GM18508 (cell line): ENCODE measurements around the gene SYNJ2.

Experiments used
- ATAC-seq: cut with Tn5 transposase; IDR thresholded peaks from one replicate; pipeline ENCODE4 v1.9.1; 2021; ENCODE audit warnings: moderate number of reproducible peaks; ENCODE audit not compliant: insufficient read depth, unreplicated experiment

The SYNJ2 gene

DNA sequence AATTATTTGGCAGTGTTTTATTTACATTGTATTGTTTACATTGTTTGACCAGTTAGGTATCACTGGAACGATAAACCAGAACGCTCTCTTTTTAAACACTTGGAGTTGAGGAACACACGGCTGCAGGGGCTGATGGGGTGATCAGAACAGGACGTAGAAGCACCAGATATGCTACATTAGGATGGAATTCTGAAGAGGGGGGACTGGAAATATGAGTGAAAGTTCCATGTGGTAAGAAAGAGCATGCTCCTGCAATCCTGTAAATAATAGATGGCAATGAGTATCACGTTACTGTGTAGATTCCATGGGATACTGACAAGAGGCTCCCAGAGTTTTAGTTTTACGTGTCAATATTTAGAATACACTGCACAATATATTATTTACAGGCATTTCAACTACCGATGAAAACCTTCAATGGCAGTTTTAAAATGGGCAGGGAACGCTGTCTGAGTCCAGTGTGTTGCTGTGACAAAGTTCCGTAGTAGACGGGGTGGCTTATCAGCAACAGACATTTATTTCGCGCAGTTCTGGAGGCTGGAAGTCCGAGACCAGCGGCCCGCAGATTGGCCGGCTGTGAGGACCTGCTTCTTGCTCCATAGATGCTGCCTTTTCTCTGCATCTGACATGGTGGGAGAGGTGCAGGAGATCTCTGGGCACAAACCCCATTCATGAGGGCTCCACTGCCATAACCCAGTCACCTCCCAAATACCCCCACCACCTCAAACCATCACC lies 43.1 kb downstream of the SYNJ2 start:
- ATAC-seq, result no peak

DNA sequence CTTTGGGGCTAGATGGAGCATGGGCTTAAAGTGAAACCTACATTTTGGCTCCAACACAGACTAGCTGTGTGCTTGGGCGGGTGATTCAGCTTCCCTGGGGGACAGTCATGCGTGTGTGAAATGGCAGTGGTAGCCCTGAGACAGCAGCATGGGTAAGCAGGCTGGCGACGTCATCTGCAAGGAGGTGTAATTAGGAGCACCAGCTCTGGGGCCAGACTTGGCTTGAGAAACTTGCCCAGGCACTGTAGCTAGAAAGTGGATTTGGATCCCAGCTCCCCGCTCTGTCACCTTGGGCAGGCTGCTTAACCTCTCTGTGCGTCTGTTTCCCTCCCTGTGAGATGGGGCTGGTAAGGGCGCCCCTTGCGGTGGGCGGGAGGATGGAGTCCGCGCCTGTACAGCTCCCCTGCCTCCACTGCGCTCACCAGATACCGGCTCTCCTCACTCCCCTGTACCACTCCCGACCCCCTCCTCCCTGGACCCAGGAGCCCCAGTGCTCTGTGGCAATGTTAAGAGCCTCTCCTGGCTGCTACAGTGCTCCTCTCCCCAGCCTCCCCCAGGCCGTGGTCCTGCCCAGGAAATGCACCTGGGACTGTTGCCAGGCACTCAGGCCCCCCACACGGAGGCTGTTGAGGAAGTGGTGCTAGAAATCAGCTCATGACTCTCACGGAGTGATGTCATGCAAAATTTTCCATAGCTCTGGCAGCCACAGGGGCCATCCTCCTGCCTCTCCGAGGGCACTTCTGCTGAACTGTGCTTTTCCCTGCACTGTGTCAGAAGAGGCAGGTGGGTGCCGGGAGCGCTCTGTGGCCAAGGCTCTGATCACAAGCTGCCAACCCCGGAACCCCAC lies 44.6 kb downstream of the SYNJ2 start:
- peak; percentile 55 for ATAC-seq

- no peak for ATAC-seq
These were observed 45.4 kb downstream of the SYNJ2 start for GRCh38 chr6:158026901-158027589.

- ATAC-seq, result no peak
These were observed 46.1 kb downstream of the SYNJ2 start for GRCh38 chr6:158027590-158028285.

GRCh38 chr6:158028421-158028820 lies 46.8 kb downstream of the SYNJ2 start:
- no peak for ATAC-seq

- ATAC-seq, result no peak
These were observed 47.2 kb downstream of the SYNJ2 start for GRCh38 chr6:158028876-158029275.

- ATAC-seq, result no peak
These were observed 48.1 kb downstream of the SYNJ2 start for GRCh38 chr6:158029668-158030230.

DNA sequence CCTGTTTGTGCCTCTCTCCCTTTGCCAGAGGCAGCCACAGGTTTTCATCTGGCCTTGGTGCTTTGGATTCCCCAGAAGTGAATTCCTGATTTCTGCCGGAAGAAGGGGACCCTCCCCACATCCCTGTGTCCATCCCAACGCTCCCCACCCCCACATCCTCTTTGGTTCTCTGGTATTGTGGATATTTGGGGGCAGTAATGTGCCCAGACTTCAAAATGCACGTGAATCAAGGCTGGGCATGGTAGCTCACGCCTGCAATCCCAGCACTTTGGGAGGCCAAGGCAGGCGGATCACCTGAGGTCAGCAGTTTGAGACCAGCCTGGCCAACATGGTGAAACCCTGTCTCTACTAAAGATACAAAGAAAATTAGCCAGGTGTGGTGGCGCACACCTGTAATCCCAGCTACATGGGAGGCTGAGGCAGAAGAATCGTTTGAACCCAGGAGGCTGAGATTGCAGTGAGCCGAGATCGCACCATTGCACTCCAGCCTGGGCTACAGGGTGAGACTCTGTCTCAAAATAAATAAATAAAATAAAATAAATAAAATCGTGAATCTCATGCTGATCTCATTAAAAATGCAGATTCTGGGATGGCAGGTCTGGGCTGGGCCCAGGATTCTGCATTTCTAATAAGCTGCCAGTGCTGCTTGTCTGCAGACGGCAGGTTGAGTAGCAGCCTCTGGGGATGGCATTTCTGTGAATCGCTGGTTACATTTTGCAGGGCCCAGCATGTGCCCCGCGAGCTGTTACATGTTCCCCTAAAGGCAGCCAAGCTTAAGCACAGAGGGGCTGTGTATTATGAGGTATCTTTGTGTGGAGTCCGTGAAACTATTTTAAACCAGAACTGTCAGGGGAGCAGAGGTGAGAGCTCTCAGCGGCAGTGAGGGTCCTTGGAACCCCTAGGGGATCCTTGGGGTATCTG lies 49.0 kb downstream of the SYNJ2 start:
- ATAC-seq, result no peak

GRCh38 chr6:158031381-158032353 lies 50.0 kb downstream of the SYNJ2 start:
- no peak for ATAC-seq

GRCh38 chr6:158032354-158032733 lies 50.7 kb downstream of the SYNJ2 start:
- ATAC-seq, result no peak

GRCh38 chr6:158033077-158033750 lies 51.6 kb downstream of the SYNJ2 start:
- no peak for ATAC-seq

DNA sequence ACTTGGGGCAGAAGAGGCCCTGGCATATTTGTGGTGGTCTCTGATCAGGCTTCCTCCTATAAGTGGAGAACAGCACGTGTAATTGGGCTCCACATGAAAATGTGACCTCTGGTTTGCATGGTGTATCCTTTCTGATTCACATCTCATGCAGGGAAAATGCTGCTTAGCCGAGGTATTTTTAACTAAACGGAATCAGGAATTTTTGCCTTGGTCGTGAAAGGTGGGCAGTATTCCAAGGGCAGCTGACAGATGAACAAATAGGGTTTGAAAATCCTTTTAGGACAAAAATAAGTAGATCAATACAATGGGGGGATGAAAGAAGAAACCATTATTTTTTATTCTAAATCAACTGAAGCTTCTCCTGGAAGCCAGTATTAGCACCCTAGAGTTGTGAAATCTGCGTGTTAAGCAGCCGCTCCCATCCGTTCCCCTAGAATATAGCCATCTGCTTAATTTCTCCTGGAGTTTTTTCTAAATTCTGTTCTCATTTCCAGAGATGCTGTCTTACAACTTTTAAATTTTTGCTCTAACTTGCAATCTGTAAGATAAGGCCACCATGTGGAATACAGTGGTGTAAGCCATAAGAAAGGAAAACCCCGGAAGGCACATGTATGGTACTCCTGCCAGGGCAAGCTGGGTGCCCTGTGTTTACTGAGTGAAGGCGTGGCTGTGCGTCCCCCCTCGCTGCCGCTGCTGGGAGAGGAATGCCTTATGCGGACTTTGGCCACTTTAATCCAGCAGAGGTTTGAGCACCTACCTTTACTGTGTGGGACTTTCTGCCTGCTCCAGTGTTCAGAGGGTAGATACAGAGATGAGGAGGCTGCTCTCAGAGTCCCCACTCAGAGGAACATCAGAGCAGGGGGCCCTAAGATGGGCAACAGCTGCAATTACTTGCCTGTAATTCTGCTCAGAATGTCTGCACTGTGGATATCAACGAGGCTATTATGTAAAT lies 52.4 kb downstream of the SYNJ2 start:
- ATAC-seq, result no peak

DNA sequence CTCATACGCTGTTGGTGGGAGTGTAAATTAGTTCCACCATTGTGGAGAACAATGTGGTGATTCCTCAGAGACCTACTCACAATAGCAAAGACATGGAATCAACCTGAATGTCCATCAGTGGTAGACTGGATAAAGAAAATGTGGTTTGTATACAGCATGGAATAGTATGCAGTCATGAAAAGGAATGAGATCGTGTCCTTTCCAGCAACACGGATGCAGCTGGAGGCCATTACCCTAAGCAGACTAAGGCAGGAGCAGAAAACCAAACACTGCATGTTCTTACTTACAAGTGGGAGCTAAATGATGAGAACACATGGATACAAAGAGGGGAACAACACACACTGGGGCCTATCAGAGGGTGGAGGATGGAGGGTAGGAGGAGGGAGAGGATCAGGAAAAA lies 54.6 kb downstream of the SYNJ2 start:
- ATAC-seq, result no peak

DNA sequence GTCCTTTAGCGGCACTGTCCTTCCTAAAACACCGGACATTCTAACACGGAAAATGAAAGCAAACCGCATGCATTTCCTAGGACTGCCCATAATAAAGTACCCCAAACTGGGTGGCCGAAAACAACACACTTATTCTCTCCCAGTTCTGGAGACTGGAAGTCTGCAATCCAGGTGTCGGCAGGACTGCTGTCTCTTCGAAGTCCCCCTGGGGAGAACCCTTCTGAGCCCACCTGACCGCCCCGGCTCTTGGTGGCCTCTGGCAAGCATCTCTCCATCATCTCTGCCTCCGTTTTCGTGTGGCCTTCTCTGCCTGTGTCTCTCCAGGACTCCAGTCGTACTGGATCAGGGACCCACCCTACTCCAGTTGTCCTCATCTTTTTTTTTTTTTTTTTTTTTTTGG lies 55.4 kb downstream of the SYNJ2 start:
- ATAC-seq, result no peak

- no peak for ATAC-seq
These were observed 56.1 kb downstream of the SYNJ2 start for GRCh38 chr6:158037771-158038170.
